Right lobe of liver (tissue), 6 donors: ENCODE data around the gene OXCT2. TPM values are rescaled to one million over a fixed set of nuclear protein-coding genes. Genes with fewer than 3 reads are reported as not detected.

Experiments
- ATAC-seq, 4 donors: fragments of 200-7000 bp; cut with Tn5 transposase; one replicate each; pipeline ENCODE4 v1.9.1; 2020; ENCODE audit warnings: mild to moderate bottlenecking in 4 of 4, moderate library complexity in 4 of 4
- DNase-seq, 3 donors: peaks; one replicate each; pipeline ENCODE4 v3.0.0-alpha.2; 2020
- H3K27ac ChIP-seq, 3 donors: fragments of 200-600 bp; one replicate each; pipeline ENCODE4 v1.8.0; 2022
- H3K27me3 ChIP-seq, 2 donors: fragments of 200-600 bp; one replicate each; pipeline ENCODE4 v1.8.0; 2022
- H3K36me3 ChIP-seq, 4 donors: fragments of 200-600 bp; sonication (generic) in 1 of 4; one replicate each; pipeline versions ENCODE4 v1.5.1 to v1.8.0; 2017 to 2022; ENCODE audit warnings: control low read depth in 1 of 4
- H3K4me1 ChIP-seq, 4 donors: fragments of 200-600 bp; sonication (generic) in 1 of 4; one replicate each; pipeline versions ENCODE4 v1.5.1 to v1.8.0; 2017 to 2022; ENCODE audit warnings: control low read depth in 1 of 4
- H3K4me3 ChIP-seq, 3 donors: fragments of 200-600 bp; one replicate each; pipeline ENCODE4 v1.8.0; 2022
- H3K9me3 ChIP-seq, 4 donors: fragments of 200-600 bp; sonication (generic) in 1 of 4; one replicate each; pipeline versions ENCODE4 v1.5.1 to v1.8.0; 2017 to 2022; ENCODE audit warnings: control low read depth in 1 of 4
- POLR2A ChIP-seq: fragments of 450-650 bp; IDR thresholded peaks from one replicate; pipeline ENCODE4 v1.6.1; 2017; ENCODE audit warnings: antibody characterized with exemption, mild to moderate bottlenecking
- WGBS: methylation state at CpG from one replicate; pipeline ENCODE4 v1.1.6; 2018; ENCODE audit warnings: low coverage, low lambda C conversion rate; ENCODE audit not compliant: insufficient coverage; ENCODE audit errors: missing lambda C conversion rate; 5-methylcytosine and 5-hydroxymethylcytosine counted together
- intact Hi-C, 2 donors: fragments of 100-400 bp; cut with DNase I; formaldehyde crosslinking; loops; one replicate each; pipeline versions ENCODE4 v1.11.2 to v1.14.1; 2022
- small RNA-seq, 2 experiments: library from RNA; depleted of rRNA; stranded (forward); fragments of <200 nt; gene quantifications; one replicate each; pipeline ENCODE3, GENCODE V24; 2016
- total RNA-seq, 6 experiments: library from RNA; depleted of rRNA in 2 of 6; stranded (reverse); fragments of >200 nt in 2 of 6; fragmentation: NEBNext Ultra II Directional in 3 of 6; extraction: Animal tissue kit (Norgen Biotek cat#: 25700) in 3 of 6; gene quantifications; one replicate each; pipeline versions ENCODE4 v1.1.0 to v1.2.4, GENCODE V29; 2016 to 2023
- TF ChIP-seq, protein P1 (sequence below), 4 donors: fragments of 200-600 bp in 3 of 4; fragments of 450-650 bp in 1 of 4; IDR thresholded peaks; one replicate each; pipeline versions ENCODE4 v1.5.1 to v1.8.0; 2016 to 2022; ENCODE audit warnings: antibody characterized with exemption in 4 of 4, mild to moderate bottlenecking in 2 of 4
- donor health status: DM: no; HTN: yes; CAD: no.
- donor health status: DM: no; HTN: no; CAD: no.
- donor health status: DM: no; HTN: no; CAD: no.
- donor health status: DM: no; HTN: yes; CAD: no.
- donor health status: DM: no; HTN: yes; CAD: no.

Gene OXCT2
- total RNA-seq, 6 experiments from 2014 or later: 0.12 to 2.4 (median 0.35) TPM; not detected in 1

DNA sequence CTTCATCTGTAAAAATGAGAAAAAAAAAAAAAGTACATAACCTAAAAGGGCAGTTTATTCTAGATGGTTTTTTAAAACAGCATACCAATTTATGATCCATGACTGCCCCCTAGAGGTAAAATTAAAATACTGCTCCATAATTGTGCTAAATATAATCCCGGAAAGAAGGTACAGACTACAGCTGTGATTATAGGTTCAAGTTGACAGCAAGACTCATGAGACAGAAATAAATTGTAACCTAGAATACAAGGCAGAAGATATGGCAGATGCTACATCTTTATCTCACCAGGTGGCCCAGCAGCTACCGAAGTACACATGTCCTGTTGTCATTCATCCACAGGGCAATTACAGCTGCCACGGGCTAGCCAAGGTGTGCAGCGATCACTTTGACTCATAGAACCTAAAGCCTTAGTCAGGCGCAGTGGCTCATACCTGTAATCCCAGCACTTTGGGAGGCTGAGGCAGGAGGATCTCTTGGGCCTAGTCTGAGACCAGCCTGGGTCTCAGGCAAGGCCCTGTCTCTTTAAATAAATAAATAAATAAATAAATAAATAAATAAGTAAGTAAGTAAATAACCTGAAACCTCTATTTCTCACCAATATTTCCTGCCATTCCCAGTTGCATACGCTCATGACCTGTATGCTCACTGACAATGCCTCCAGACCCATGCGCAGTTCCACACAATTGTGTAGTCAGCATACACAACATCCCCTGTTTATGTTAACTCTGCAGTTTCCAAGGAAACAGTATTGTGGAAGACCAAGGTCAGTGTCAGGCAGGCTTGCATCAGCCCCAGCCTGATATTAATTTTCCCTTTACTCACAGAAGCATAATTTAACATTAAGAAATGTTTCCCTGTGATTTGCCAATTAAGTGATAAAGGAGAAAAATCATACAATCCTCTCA, 50.8 kb downstream of the OXCT2 start:
- no peak for DNase-seq
- intact Hi-C loops: loop anchor here in 1 of 2 donors (10.0 kb wide), 1 partner anchor 116 kb away; no protein-coding TSS in a partner anchor
- 33% methylated on average over 7 of the region's 7 CpGs for WGBS

More for the DNA sequence above, 50.8 kb downstream of the OXCT2 start:
- Histone ChIP-seq H3K27ac (no peak overlapping the region), H3K9me3 (no peaks in the 10 kb centered on the region), H3K36me3 (no peaks in the 10 kb centered on the region), H3K4me1 (no peaks in the 10 kb centered on the region), H3K4me3 (no peak overlapping the region), H3K27me3 (no peaks in the 10 kb centered on the region)
- no peak for TF ChIP-seq POLR2A
- TF ChIP-seq, protein P1, sequence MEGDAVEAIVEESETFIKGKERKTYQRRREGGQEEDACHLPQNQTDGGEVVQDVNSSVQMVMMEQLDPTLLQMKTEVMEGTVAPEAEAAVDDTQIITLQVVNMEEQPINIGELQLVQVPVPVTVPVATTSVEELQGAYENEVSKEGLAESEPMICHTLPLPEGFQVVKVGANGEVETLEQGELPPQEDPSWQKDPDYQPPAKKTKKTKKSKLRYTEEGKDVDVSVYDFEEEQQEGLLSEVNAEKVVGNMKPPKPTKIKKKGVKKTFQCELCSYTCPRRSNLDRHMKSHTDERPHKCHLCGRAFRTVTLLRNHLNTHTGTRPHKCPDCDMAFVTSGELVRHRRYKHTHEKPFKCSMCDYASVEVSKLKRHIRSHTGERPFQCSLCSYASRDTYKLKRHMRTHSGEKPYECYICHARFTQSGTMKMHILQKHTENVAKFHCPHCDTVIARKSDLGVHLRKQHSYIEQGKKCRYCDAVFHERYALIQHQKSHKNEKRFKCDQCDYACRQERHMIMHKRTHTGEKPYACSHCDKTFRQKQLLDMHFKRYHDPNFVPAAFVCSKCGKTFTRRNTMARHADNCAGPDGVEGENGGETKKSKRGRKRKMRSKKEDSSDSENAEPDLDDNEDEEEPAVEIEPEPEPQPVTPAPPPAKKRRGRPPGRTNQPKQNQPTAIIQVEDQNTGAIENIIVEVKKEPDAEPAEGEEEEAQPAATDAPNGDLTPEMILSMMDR (IDR thresholded peaks at IDR 0.05): peak; percentile 72 to 81 (median 76)
- peak; percentile 76 to 94 (median 83) for ATAC-seq

Small RNA genes within 50 kb of the gene (small RNA-seq; reads per million reads assigned to genes)
- gene AL033527.1 (0 reads per million in 2 experiments), gene RNU7-121P (0 reads per million in 2 experiments)

Other genes starting within 250 kb of the OXCT2 start
- gene PABPC4, start 194.6 kb downstream of the OXCT2 start, total RNA-seq: 100 to 1,000 TPM in 2 of 6 experiments, 10 to 100 TPM in 4; 89.8 to 155 (median 99.1) TPM
- gene HEYL, start 131.7 kb downstream of the OXCT2 start, total RNA-seq: 1 to 10 TPM in 4 of 6 experiments, under 1 TPM in 2; 0.98 to 2.6 (median 1.6) TPM
- gene NT5C1A, start 99.2 kb downstream of the OXCT2 start, total RNA-seq: not detected
- not detected for gene HPCAL4, start 79.9 kb downstream of the OXCT2 start, total RNA-seq
- 10 to 100 TPM; 16.2 to 24.9 (median 20.7) TPM for gene PPIE, start 32.5 kb downstream of the OXCT2 start, total RNA-seq
- gene BMP8B, start 17.5 kb upstream of the OXCT2 start, total RNA-seq: 1 to 10 TPM in 2 of 6 experiments, under 1 TPM in 4; 0.04 to 2.2 (median 0.79) TPM
- 10 to 100 TPM in 1 of 6 experiments, 1 to 10 TPM in 5; 5.1 to 10.3 (median 7.0) TPM for gene TRIT1, start 112.2 kb upstream of the OXCT2 start, total RNA-seq
- gene MYCL, start 130.6 kb upstream of the OXCT2 start, total RNA-seq: 10 to 100 TPM in 2 of 6 experiments, 1 to 10 TPM in 3, under 1 TPM in 1; 0.75 to 20.5 (median 6.1) TPM
- gene MFSD2A, start 183.8 kb upstream of the OXCT2 start, total RNA-seq: 100 to 1,000 TPM in 3 of 6 experiments, 10 to 100 TPM in 3; 44.3 to 292 (median 113) TPM